Measurements from ENCODE around the gene CHRM2. TPM values are rescaled to one million over a fixed set of nuclear protein-coding genes. Genes with fewer than 3 reads are reported as not detected.

Gene CHRM2
- total and polyA plus RNA-seq, 2 of the 4 experiments (the other 2 are of a cell fraction), result 79.3 to 184 TPM

DNA sequence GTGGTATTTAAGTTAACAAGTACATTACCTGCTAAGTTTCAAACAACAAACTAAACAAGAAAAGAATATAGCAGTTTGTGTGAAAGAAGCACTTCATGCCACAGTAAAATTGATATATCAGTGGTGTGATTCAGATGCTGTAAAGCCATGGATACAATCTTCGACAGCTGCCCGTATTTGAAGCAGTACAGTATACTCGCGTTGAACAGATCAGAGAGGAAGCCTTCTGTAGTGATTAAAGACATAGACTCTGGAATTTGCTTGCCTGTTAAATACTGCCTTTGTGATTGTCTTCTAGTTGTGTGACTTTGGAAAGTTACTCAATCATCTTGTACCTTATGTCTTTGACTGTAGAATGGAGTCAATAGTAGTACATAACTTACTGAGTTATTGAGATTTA, 71.7 kb downstream of the CHRM2 start:
- Histone ChIP-seq H3K4ac (ENCODE audit: low read depth, low read length) (no peak overlapping the region), H3K27ac (ENCODE audit: insufficient read depth, low read length) (no peak overlapping the region), H4K91ac (ENCODE audit: insufficient read depth, low read depth, low read length) (no peak overlapping the region), H3K79me1 (ENCODE audit: low read depth in 1 of 2, low read length in 2 of 2) (peaks cover 32 to 59% of the 10 kb centered on the region in 2 experiments), H2BK5ac (ENCODE audit: low read depth, low read length, poor library complexity, severe bottlenecking) (no peak overlapping the region), H3K36me3 (ENCODE audit: control insufficient read depth, insufficient read depth, low read length) (peaks cover 20% of the 10 kb centered on the region), H2BK20ac (ENCODE audit: low read depth, low read length) (no peak overlapping the region), H3K9ac (ENCODE audit: low read depth, low read length) (no peak overlapping the region), H3K4me3 (ENCODE audit: insufficient read depth, low read depth, low read length) (no peak overlapping the region), H3K9me1 (ENCODE audit: insufficient read depth, low read length) (peaks cover 7% of the 10 kb centered on the region), H3K18ac (ENCODE audit: low read depth, low read length) (peak overlapping the region; percentile 40; the same call in 1 of the 2 replicates), H3K14ac (replicated peaks; ENCODE audit: low read depth, low read length) (no peak overlapping the region), H4K8ac (ENCODE audit: low read depth in 2 of 2, low read length in 2 of 2) (peak overlapping the region in 1 of 2 experiments; percentile 35; a peak in 1 of 4 replicates), H2AK5ac (ENCODE audit: low read depth, low read length) (no peak overlapping the region), H3K9me3 (ENCODE audit: control insufficient read depth, insufficient read depth, low read length) (no peaks in the 10 kb centered on the region), H3K27me3 (ENCODE audit: control insufficient read depth, insufficient read depth, low read length) (no peaks in the 10 kb centered on the region), H4K20me1 (ENCODE audit: insufficient read depth, low read length) (peaks cover 5% of the 10 kb centered on the region; the same call in 1 of the 2 replicates), H2AK9ac (replicated peaks; ENCODE audit: low read depth, low read length, poor library complexity) (no peak overlapping the region), H3K23ac (ENCODE audit: low read depth, low read length) (peak overlapping the region; percentile 2; the same call in 1 of the 2 replicates), H2AFZ (replicated peaks; ENCODE audit: low read length, poor library complexity) (no peak overlapping the region), H3K4me2 (ENCODE audit: low read depth, low read length) (no peak overlapping the region), H2BK15ac (ENCODE audit: low read depth, low read length) (no peak overlapping the region), H3K4me1 (ENCODE audit: control insufficient read depth, insufficient read depth, low read length) (peaks cover 14% of the 10 kb centered on the region), H2BK120ac (ENCODE audit: low read depth, low read length) (no peak overlapping the region), H3K56ac (ENCODE audit: extremely low read depth, insufficient read depth, low read length) (no peak overlapping the region), H4K5ac (ENCODE audit: low read depth, low read length) (no peak overlapping the region; the same call in 1 of the 2 replicates)
- intact Hi-C loops (cut with micrococcal nuclease) (loop anchor here (5.0 kb wide), 1 partner anchor 52 kb away; no protein-coding TSS in a partner anchor), dilution Hi-C loops (cut with HindIII; ENCODE audit: low sequenced_read_pairs, unreplicated experiment) (no loop called here), in situ Hi-C loops (cut with MboI; ENCODE audit: low sequenced_read_pairs) (no loop called here)
- ATAC-seq (ENCODE audit: low read depth) (no peak), DNase-seq (no peak)
- no TSS peak for BruUV-seq (replicated peaks)
- ChIA-PET CTCF (no interaction called here), POLR2A (ENCODE audit: unreplicated experiment) (no interaction called here)
- WGBS, 2 experiments (ENCODE audit: extremely low coverage in 2 of 2, insufficient read length in 1 of 2), result 86% methylated on average over 4 of the region's 4 CpGs; no CpG with 5 or more reads in 1 of the 2 experiments
- TF ChIP-seq MXI1 (IDR thresholded peaks at IDR 0.05; ENCODE audit: borderline replicate concordance, low read depth, low read length) (no peak), RAD21 (IDR thresholded peaks at IDR 0.05; ENCODE audit: low read length) (no peak), POLR2A (IDR thresholded peaks at IDR 0.05; ENCODE audit: low read depth, low read length) (no peak), RFX5 (IDR thresholded peaks at IDR 0.05; ENCODE audit: low read depth, low read length) (no peak), FOS (IDR thresholded peaks at IDR 0.05; ENCODE audit: low read depth, low read length) (no peak)
- TF ChIP-seq, protein P1, sequence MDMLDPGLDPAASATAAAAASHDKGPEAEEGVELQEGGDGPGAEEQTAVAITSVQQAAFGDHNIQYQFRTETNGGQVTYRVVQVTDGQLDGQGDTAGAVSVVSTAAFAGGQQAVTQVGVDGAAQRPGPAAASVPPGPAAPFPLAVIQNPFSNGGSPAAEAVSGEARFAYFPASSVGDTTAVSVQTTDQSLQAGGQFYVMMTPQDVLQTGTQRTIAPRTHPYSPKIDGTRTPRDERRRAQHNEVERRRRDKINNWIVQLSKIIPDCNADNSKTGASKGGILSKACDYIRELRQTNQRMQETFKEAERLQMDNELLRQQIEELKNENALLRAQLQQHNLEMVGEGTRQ (IDR thresholded peaks at IDR 0.05; ENCODE audit: low read depth, low read length), result no peak
